HG03108 (cell line): ENCODE results near the gene COMMD10.
"Not testable (repeated sequence)": the region's sequence is repeated elsewhere in the genome, so short reads cannot be mapped to it uniquely, and the experiment has no call there.

Experiments
- ATAC-seq: cut with Tn5 transposase; IDR thresholded peaks from one replicate; pipeline ENCODE4 v1.9.1; 2021; ENCODE audit warnings: moderate library complexity; ENCODE audit not compliant: unreplicated experiment

The COMMD10 gene

DNA sequence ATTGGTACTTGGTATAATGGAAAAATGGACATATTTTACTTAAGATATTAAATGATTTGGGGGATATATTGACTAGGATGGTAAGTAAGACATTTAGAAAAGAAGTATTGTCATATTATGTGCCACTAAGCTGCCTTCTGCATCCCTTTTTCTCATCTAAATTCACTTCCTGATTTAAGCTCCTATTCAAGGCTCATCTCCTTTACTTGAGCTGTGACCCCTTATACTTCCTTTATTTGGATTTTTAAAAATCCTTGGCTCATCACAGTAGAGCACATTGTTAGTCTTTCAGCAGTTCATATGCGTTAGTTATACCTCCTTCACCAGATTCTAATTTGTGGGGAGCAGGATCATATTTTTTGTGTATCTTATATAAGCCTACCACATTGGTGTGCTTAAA is 6.6 kb downstream of the COMMD10 start:
- no peak for ATAC-seq

DNA sequence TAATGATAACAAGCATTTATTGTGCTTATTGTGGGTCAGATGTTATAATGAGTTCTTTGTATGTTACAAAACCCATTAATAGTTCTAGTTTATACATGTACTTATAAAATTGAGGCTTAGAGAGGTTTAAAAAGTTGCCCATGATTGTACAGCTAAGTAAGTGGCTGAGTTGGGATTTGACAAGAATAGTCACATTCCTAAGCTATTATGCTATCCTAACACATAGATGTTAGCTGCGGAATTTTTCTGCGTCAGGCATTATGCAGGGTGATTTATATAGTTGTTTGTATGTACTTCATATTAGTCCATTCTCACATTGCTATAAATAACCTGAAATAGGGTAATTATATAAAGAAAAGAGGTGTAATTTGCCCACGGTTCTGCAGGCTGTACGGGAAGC is 12.5 kb downstream of the COMMD10 start:
- ATAC-seq, result no peak

DNA sequence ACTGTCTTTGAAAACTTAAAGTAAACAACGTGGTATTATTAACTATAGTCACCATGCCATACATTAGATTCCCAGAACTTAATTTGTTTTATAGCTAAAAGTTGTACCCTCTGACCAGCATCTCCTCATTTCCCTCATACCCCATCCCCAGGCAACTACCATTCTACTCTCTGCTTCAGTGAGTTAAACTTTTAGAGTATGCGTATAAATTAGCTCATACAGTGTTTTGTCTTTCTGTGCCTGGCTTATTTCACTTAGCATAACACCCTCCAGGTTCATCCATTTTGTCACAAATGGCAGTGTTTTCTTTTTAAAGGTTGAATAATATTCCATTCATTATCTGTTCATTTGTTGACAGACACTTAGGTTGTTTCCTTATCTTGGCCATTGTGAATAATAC is 14.2 kb downstream of the COMMD10 start:
- ATAC-seq, result no peak

DNA sequence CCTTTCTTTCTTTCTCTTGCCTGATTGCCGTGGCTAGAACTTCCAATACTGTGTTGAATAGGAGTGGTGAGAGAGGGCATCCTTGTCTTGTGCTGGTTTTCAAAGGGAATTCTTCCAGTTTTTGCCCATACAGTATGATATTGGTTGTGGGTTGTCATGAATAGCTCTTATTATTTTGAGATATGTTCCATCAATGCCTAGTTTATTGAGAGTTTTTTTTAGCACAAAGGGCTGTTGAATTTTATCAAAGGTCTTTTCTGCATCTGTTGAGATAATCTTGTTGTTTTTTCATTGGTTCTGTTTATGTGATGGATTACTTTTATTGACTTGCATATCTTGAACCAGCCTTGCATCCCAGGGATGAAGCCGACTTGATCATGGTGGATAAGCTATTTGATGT is 20.1 kb downstream of the COMMD10 start:
- not testable (repeated sequence) for ATAC-seq

DNA sequence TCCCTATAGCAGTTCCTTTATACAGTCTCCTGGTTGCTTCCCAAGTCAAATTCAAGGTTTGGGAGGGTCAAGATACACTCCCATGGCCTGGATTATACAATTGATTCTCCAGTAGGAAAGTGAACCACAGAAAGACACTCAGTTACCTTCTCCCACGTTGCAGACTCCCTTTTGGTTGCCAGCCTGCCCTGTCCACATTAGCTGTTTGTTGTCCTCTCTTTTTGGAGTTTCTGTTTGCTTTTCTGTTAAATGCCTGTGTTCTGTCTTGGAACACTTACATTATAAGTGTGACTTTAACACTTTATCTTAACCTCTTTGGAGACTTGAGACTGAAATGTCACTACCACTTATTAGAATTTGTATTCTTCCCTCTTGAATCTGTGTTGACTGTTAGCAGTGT is 30.3 kb downstream of the COMMD10 start:
- no peak for ATAC-seq

DNA sequence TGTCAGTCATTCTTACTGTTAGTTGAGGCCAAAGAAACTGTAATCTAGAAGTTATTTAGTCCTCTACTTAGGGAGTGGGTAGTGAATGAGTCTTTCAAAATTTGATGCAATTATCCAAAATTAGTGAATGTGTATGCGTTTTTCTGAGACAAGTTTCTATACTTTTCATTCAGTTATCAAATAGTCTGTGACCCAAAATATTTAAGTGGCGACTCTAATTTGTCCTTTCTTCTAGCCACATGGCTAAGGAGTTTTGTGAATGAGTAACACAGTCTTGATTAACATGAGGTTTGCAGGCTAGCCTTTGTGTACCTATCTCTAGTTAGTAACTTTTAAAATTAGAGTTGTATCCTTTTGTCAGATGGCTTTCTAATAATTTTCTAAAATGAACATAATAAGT is 45.6 kb downstream of the COMMD10 start:
- ATAC-seq, result no peak

DNA sequence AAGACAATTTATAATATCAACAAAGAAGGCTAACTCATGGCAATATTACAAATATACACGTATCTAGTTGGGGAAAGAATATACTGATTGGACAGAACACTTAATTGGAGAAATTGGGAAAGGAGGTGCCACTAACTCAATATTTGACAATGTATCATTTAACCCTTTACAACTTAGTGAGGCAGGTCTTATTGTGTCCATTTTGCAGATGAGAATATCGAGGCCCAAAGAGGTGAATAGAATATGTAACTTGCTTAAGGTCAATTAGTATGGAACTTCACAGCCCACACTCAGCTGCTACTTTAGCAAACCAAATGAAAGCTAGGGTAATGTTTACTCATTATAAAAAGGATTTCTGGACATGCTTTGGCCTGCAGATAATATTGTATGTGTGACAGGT is 46.2 kb downstream of the COMMD10 start:
- ATAC-seq, result no peak

DNA sequence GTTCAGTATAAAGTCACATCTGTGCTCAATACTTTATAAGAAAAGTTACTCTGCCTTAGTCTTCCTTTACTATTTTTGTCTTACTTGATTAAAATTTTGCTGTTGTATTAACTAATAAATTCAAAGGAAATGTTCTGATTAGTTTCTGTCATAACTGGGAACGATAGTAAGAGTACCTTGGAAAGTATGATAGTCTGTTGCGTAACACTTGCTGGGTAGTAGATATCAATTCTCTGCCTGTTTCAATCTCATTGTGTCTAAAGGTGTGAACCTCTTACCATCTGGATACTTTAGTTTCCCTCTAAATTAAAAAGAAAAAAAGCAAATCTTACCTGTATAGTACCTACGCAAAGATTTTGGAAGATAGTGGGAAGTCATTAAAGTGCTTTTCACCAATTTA is 48.5 kb downstream of the COMMD10 start:
- ATAC-seq, result no peak

DNA sequence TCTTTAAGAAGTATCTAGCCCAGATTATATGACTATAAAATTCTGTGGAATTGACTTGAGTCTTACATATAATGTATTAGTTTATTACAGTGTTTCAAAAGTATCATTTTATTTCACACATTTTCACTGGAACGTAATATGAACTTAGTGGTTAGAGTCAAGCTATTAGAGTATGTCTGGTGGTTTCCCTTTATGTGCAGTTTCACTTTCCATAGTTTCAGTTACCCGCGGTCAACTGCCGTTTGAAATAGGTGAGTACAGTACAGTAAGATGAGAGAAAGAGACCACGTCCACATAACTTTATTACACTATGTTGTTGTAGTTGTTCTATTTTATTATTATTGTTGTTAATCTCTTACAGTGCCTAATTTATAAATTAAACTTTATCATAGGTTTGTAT is 50.5 kb downstream of the COMMD10 start:
- ATAC-seq, result peak; percentile 99

DNA sequence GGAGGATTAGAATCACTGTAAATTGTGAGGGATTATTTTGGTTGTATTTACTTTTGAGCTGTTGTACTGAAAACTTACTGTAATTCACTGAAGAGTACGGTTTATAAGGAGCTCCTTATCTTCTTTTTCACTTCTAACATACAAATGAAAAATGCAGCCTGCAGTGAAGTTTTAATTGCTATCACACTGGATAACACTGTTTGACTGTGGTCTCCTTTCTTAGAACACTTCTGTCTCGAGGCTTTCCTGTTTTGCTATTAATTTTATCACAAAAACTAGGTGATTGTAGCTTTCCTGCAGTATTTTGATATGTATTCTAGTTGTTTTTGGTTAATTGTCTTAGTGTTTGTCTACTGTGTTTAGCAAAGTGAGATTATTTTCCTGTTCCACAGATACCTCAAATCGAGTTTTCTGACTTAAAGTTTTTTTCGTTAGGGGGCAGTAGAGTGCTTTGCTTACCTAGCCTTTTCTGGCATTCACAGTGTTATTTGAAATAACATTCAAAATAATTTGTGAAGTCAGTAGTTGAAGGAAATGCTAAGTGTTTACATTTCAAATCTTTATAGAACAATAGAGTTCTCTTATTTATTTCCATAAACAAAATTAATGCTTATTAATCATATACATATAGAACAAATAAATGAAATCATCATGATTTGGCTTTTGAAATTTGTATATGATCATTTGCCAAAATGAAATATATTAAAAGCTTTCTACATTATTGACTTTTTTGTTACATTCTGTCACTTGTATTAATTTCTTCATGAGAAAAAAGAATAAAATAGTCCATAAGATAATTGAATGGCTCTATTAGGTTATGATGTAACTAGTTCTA is 52.9 kb downstream of the COMMD10 start:
- peak; percentile 52 for ATAC-seq

DNA sequence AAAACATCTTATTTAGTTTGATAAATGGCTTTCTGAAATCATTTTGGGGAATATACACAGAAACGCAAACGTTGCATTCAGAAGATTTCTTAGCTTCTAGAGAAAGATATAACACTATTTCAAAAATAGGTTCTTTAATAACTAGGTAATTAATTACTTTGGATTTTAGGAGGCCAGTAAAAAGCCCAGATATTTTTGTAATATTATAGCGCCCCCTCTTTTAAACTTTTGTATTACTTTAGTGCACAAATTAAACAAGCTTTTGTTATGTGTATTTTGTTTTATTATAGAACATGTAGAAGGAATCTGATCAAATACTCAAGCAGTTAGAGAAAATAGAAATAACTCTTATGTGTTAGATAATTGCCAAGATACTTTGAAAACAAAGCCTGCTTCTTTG is 57.7 kb downstream of the COMMD10 start:
- no peak for ATAC-seq

DNA sequence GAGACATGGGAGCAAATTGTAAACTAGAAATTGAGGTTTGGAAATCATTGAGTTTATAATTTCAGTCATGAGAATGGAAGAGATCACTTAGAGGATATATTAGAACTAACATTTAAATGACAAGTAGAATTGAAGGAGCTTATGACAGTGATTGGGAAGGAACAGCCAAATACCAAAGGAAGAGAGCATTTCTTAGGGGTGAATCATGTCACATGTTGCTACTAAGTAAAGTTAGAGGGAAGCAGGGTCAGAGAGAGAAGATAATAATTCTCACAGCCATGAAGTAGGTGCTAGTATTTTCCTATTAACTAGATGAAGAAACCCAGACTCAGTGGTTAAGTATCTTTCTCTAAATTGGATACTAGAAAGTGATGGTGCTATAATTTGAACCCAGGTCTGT is 59.3 kb downstream of the COMMD10 start:
- no peak for ATAC-seq

DNA sequence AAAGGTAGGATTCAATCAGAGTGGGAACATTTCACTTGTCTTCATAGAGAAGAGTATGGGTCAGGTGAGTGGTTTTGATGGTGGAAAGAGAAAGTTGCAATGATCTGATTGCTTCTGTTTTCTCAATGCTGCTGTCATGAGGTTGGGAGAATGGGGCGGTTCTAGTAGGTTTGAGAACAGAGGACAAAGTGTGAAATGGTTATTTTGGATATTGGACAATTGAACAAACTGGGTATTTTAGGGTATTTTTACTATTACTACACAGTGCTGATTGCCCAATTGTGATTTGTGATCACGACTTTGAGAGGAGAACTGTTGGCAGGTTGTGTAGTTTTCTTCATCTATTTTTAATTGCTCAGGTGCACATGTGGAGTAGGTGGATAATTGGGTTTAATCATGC is 60.2 kb downstream of the COMMD10 start:
- no peak for ATAC-seq

DNA sequence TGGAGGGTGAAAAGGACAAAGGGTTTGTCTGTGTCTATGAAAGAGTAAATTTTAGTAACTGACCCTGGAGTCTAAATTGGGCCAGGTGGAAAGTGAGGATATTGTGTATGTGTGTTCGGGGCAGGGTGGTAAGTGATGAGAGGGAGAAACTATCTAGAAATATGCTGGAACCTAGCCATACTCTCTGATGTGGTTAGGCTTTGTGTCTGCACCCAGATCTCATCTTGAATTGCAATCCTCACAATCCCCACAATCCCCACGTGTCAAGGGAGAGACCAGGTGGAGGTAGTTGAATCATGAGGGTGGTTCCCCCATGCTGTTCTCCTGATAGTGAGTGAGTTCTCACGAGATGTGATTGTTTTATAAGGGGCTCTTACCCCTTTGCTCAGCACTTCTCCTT is 60.6 kb downstream of the COMMD10 start:
- ATAC-seq, result no peak

DNA sequence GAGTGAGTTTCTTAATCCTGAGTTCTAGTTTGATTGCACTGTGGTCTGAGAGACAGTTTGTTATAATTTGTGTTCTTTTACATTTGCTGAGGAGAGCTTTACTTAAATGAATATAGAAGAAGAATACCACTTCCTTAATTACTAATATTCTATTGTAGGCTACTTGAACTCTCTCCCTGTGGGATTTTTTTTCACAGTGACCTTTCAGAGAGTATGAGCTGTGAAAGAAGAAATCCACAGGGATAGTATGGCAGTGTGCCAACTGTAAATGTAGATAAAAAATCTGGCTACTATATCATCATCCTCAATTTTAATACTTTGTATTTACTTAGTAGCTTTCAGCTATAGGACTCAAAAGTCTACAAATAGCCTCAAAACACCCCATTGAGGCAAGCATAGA is 67.3 kb downstream of the COMMD10 start:
- ATAC-seq, result no peak

DNA sequence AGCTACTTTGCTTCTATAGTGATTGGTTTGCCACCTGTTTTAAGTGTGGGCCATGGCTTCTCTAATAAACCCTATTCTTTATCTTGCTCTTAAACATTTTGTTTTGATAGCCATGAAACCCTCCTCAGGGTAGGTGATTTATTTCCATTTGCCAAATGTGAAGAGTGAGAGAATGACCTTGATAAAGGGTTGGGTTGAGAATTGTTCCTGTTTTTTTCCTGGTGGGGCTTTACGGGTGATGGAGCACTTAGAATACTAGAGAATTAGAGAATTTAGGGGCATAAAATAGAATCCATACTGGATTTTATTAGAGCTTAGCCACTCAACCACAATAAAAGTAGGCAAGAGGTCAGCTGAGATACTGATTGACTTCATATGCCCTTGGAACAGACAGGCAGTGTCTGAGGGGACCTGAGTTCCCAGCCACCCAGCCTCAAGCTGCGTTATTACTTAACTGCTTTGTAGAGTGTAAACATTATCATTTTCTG is 68.9 kb downstream of the COMMD10 start:
- ATAC-seq, result no peak

DNA sequence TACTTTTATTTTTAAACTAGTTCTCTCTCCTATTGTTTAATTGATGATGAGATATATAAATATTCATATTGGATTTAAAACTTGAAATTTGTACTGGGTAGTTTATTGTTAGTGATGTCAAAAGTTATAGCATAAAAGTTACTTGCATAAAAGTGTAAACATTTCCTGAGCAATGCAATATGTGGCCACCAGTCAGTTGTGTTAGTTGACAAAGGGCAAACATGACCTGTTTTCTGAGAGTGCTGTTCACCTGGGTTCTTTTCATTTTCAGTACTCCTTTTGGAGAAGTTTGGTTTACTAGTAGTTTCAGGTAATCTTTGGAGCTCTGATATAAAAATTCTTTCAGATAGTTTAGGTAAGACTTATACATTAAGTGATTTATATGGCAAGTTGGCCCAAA is 69.4 kb downstream of the COMMD10 start:
- ATAC-seq, result no peak

DNA sequence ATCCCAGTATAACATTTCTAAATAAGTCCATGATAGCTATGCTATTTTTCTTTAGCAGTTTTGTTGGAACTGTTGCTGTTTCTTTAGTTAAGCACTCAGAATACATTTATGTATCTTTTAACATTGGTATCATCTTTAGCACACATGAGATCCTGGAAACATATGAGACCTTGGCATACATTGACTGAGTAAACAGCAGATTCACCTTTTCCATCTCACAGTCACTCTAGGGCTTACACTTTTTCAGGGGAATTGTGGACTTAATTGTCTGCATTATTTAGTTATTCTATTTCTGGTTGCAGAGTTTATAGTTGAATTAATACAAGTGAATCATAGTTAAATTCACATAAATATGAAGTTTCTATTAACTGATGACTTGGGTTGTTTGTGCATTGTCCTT is 70.1 kb downstream of the COMMD10 start:
- no peak for ATAC-seq

DNA sequence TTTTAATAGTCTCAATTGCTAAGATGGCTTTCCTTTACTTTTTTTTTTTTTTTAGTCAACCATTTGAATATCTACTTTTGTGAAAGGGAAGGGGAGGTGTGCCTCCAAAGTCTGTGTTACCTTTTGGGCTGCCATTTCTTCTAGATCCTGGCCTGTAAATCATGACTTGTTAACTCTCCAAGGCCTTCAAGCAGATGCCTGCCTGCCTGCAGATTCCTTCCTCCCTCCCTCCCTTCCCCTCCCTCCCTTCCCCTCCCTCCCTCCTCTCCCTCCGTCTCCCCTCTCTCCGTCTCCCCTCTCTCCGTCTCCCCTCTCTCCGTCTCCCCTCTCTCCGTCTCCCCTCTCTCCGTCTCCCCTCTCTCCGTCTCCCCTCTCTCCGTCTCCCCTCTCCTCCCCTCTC is 73.1 kb downstream of the COMMD10 start:
- ATAC-seq, result no peak

DNA sequence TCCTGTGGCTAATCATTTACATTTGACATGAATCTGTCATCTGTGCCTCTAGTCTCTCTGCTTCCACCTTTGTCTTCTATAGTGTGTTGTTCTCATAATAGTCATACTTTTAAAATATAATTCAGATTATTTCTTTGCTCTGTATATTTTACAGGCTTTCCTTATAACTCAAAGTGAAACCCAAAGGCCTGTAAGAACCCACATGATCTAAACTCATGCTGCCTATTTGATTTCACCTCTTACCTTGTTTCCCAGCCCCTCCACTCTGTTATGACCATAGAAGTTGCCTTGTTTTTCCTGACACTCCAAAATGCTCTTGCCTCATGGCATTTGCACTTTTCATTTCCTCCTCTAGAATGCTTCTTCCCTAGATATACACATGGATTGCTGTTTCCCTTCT is 74.2 kb downstream of the COMMD10 start:
- no peak for ATAC-seq

DNA sequence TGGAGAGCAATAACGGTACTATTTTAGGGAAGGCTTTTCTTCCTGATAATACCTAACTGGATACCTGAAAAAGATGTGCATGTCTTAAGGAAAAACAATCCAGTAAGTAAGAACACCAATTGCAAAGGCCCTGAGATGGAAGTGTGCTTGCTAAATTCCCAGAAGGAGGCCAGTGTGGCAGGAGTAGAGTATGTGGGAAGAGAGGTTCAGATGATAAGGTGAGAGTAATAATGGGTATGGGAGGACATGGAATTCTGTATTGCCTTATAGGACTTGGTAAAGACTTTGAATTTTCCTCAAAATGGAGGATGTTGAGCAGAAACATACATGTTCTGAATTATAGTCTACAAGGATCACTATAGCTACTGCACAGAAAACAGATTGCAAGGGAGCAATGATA is 89.3 kb downstream of the COMMD10 start:
- no peak for ATAC-seq

DNA sequence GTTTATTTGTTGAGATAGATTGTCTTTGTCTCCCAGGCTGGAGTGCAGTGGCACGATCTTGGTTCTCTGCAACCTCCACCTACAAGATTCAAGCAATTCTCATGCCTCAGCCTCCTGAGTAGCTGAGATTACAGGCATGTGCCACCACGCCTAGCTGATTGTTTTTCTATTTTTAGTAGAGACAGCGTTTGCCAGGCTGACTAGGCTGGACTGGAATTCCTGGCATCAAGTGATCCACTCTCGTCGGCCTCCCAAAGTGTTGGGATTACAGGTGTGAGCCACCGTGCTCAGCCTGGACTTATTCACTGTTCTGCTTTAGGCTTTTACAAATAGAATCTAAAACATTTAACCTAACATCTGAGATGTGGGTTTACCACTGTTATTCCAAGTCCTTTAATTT is 91.3 kb downstream of the COMMD10 start:
- ATAC-seq, result no peak

DNA sequence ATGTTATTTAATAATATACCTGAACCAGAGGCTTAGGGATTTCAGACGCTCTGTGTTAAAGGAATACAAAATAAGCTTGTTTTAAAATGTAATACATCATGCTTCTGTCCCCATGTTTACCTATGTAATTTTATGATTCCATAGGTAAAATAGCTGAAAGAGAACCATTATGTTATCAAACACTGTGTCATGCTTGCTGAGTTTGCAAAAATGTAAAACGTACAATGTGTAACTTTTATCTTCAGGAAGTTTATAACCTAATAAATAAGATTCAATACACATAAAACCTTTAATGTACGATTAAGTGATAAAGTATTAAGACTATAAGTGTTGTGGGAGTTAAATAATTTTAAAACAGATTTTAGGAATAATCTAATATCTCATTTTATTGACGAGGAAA is 94.1 kb downstream of the COMMD10 start:
- ATAC-seq, result no peak
